HL-60/S4 treated with retinoic acid at 250 ng/mL for 4 days and 3 days (cell line): Measurements from ENCODE around the gene TMPRSS11F.

Source experiments
- in situ Hi-C: fragments of 300-500 bp; cut with MboI; formaldehyde crosslinking; loops from 2 replicates; pipeline ENCODE4 v1.7.0; 2022; ENCODE audit warnings: low sequenced_read_pairs

The TMPRSS11F gene

DNA sequence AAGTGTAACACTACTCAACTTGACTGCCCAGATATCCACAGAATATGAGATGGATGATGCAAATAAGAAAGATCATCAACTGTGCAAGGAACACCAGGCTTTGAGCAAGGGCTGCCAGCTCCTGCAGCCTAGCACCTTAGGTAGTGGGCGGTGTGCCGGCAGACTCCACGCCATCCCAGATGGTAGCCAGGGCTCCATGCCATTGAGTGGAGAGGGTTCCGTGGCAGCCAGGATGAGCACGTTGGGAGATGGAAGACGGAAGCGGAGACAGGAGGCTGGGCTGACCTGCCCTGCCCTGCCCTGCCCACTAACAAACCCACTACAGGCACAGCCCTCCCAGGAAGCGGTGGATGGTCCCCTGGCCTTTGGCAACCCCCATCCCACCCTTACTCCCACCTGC is 51.9 kb downstream of the TMPRSS11F start:
- in situ Hi-C loops: no loop called here

DNA sequence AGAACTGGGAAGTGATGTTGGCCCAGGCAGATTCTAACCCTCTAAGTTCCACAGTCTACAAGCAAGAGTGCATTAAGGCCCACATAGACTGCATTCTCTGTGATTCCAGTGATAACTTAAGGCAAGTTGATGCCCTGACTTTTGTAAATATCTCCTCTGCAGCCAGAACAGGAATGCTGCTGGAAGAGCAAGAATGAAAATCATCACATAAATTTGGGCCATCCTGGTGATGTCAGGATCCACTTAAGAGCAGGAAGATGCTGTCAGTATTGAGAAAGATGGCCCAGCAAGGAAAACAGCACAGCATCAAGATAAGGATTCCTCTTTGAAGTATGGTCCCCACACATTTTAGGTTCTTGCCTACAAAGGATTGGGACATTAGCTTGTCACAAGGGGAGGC is 52.4 kb downstream of the TMPRSS11F start:
- in situ Hi-C loops: no loop called here

DNA sequence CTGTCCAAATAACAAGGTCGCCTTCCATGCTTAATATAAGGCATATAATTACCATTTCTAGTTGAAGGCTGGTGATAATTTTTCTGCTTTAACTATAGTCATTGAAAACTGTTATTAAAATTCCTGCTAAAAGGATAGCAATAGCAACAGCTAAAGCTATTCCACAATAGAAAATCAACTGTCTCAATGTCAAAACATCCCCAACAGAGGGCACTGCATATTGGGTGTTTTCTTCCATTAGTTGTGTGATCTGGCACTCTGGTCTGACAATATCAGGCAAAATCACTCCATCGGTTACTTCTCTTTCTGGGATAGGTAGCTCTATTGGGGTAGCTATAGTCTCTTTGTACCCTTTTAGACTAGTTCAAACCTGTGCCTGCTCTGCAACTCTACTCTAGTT is 53.5 kb downstream of the TMPRSS11F start:
- in situ Hi-C loops: no loop called here

DNA sequence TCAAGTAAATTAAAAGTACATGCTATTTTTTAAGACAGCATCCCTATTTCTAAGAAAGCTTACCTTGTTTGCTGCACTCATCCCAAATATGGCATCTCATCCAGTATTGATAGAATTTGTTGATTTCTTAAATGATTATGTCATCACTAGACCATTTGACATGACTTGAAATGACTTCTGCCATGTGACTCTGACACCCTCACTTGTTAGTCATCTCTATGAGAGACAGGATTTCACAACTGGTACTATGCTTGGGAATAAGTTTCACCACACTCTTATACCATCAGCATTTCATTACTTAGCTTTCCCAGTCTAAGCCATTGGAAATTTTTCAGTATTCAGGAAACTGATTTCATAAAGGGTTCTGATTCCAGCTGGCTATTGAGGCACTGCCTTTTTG is 55.3 kb downstream of the TMPRSS11F start:
- in situ Hi-C loops: no loop called here

DNA sequence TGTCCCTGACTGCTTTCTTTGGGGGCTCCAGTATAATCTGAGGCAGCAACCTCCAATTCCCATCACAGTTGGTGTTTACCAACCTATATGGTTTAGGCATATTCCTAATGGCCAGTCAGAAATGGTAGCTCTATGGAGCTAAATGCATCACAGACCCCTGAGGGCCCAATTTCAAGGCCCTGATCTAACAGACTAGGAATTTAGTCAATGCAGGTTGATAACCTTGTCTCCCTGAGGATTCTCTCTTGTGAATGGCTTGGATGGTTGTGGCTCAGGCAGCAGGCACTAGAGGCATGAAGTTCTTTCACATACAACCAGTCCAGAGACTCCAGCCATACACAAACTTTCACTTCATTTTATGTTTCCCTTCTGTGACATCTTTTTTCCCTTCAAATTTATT is 59.4 kb downstream of the TMPRSS11F start:
- in situ Hi-C loops: no loop called here

DNA sequence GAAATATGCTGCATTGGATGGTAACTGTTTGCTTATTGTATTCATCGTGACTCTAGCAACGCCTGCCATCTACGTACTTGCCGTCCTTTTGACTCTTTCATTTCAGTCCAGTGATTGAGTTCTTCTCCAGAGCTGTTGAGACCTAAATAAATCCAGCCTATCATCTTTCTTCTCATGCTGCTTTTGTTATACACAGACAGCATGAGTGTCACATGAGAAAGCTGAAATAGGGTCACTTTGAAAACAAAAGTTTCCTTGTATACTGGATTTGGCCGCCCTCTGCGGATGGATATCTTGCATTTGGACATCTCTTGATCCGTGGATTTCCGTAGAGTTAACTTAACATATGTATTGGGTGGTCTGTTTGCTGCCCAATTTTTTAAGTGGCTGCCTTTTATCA is 67.2 kb downstream of the TMPRSS11F start:
- in situ Hi-C loops: no loop called here

DNA sequence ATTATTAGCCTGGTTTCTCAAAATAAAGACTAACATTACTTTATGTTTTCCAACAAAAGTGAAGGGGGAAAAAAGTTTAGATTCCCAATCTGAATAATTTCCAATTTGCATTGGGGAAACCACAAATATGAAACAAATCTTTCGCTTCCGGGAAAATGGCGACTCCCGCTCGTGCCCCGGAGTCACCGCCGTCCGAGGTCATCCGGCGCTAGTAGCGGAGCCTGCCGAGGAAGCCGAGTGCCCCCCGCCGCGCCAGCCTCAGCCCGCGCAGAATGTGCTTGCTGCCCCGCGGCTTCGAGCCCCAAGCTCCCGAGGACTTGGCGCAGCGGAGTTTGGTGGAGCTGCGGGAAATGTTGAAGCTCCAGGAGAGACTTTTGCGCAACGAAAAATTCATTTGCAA is 91.4 kb downstream of the TMPRSS11F start:
- in situ Hi-C loops: no loop called here

DNA sequence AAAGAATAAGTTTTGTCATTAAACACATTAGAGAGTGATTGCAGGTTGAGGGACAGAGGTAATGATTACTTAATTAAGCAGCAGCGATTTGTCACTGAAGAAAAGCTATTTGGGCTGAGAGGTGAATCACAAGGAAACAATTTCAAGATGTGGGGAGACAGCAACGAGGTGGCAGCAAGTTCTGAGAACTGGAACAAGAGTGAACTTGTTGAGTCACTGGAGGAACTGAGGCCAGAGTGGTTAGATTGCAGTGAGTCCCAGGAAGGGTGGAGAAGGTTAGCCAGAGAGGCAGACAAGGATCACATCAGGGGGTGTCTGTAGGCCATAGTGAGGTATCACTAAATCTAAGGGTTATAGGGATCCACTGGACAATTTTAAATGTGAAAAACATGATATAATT is 108.5 kb downstream of the TMPRSS11F start:
- in situ Hi-C loops: no loop called here

DNA sequence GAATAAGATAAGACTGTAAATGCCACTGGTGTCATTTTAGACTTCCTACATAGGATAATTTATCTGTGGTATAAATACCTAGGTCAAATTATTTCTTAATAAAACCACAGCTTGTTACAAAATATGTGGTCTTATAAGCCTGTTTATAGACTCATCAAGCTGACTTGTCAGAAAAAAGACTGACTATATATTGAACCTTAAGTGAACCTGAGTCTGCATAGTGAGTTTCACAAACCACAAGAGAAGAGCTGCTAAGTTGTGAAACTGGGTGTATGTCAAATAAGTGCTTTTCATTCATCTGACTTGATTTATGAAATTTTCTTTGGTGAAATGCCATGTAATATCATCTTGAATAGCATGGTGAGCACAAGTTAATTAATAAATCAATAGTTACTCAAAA is 118.0 kb downstream of the TMPRSS11F start:
- in situ Hi-C loops: no loop called here
